Measurements from ENCODE around the gene CDC27.
"Not testable (repeated sequence)": the region's sequence is repeated elsewhere in the genome, so short reads cannot be mapped to it uniquely, and the experiment has no call there.

The CDC27 gene

DNA sequence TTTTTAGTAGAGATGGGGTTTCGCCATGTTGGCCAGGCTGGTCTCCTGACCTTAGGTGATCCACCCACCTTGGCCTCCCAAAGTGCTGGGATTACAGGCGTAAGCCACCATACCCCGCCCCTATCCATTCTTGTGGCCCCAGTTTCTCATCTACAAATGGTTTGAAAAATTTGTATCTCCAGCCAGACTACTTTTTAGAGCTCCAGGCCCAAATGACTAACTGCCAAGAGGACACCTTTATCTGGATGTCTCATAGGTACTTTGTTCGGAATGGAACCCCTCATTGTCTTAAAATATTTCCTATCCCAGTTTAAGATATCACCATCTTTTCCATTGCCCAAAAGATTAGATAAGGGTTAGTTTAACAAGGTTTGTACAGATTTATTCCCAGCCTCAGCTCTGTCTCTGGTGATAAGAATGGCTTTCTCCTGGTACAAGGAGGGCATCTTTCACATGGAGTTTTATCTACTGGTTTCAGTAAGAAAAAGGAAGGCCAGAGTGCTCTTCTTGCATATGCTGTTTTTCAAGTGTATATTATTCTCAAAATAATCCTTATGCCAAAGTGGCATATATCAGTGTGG lies 4.9 kb upstream of the CDC27 start:
- Histone ChIP-seq H3K4me3 (ENCODE audit: extremely low read depth, insufficient read depth, low read length, poor library complexity, severe bottlenecking) (no peak overlapping the region), H3K27ac (ENCODE audit: low read depth, low read length, severe bottlenecking) (no peak overlapping the region), H3K4me1 (ENCODE audit: control insufficient read depth, insufficient read depth, low read length, poor library complexity, severe bottlenecking) (peaks cover 10% of the 10 kb centered on the region), H3K9me3 (ENCODE audit: control insufficient read depth, low read length) (no peaks in the 10 kb centered on the region), H3K36me3 (ENCODE audit: control insufficient read depth, insufficient read depth, low read length) (no peaks in the 10 kb centered on the region)
- 97 to 100% methylated on average over 3 of the region's 4 CpGs for WGBS, 2 experiments (ENCODE audit: insufficient coverage in 2 of 2)

DNA sequence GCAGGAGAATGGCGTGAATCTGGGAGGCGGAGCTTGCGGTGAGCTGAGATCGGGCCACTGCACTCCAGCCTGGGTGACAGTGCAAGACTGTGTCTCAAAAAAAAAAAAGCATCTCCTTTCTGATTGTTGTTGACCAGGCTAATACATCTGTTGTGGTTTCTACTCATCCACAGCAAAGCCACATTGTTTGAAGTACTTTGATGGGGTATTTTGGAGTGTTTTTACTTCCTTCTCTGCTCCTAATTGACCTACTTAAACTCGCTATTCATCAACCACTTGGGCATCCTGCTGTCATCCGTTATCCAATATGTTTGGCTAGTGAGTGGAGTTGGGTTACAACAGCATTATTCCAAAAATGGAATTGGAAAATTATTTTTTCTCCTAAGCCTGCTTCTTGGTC lies 3.5 kb upstream of the CDC27 start:
- H3K36me3 ChIP-seq (ENCODE audit: control insufficient read depth, insufficient read depth, low read length), result no peaks in the 10 kb centered on the region
- H3K9me3 ChIP-seq (ENCODE audit: control insufficient read depth, low read length), result no peaks in the 10 kb centered on the region
- 94 to 96% methylated on average over 4 of the region's 6 CpGs for WGBS, 2 experiments (ENCODE audit: insufficient coverage in 2 of 2)
- H3K27ac ChIP-seq (ENCODE audit: low read depth, low read length, severe bottlenecking), result no peak overlapping the region
- H3K4me3 ChIP-seq (ENCODE audit: extremely low read depth, insufficient read depth, low read length, poor library complexity, severe bottlenecking), result no peak overlapping the region
- H3K4me1 ChIP-seq (ENCODE audit: control insufficient read depth, insufficient read depth, low read length, poor library complexity, severe bottlenecking), result peaks cover 6% of the 10 kb centered on the region

DNA sequence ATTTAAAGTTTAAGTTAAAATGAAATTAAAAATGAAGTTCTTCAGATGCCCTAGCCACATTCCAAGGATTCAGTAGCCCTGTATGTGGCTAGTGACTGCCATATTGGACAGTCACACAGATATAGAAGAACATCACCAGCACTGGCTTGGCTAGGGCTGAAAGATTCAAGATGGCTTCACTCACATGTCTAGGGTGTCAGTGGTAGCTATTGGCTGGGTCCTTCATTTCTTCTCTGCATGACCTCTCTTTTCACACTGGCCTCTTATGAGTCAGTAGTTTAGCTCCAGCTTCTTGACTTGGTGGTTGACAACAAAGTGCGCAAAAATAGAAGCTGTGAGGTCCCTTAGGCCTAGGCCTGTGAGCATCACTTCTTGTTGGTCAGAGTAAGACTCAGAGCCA lies 1.7 kb upstream of the CDC27 start:
- Histone ChIP-seq H3K4me1 (ENCODE audit: control insufficient read depth, insufficient read depth, low read length, poor library complexity, severe bottlenecking) (peaks cover 6% of the 10 kb centered on the region), H3K36me3 (ENCODE audit: control insufficient read depth, insufficient read depth, low read length) (no peaks in the 10 kb centered on the region), H3K4me3 (ENCODE audit: extremely low read depth, insufficient read depth, low read length, poor library complexity, severe bottlenecking) (no peak overlapping the region), H3K9me3 (ENCODE audit: control insufficient read depth, low read length) (no peaks in the 10 kb centered on the region), H3K27ac (ENCODE audit: low read depth, low read length, severe bottlenecking) (no peak overlapping the region)
- 100% methylated on average over 1 of the region's 1 CpG for WGBS, 2 experiments (ENCODE audit: insufficient coverage in 2 of 2)

DNA sequence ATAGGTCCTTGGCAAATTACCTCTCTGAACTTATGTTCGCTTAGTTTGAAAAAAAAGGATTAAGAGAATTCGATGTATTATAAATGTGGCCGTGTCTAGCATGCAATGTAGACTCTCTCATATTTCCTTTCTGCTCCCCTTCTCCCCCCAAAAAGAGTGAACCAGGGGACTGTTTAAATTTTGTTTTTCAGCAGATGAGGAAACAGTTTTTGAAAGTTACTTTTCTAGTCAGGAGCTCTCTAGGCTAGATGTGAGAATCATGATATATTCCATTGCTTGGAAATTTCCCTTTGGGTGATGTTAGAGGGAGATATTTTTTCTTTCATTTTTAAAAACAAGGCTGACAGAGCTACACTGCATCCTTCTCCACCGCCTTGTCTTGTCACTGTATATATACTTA lies 1.1 kb upstream of the CDC27 start:
- Histone ChIP-seq H3K36me3 (ENCODE audit: control insufficient read depth, insufficient read depth, low read length) (no peaks in the 10 kb centered on the region), H3K4me1 (ENCODE audit: control insufficient read depth, insufficient read depth, low read length, poor library complexity, severe bottlenecking) (peaks cover 6% of the 10 kb centered on the region), H3K4me3 (ENCODE audit: extremely low read depth, insufficient read depth, low read length, poor library complexity, severe bottlenecking) (no peak overlapping the region), H3K9me3 (ENCODE audit: control insufficient read depth, low read length) (no peaks in the 10 kb centered on the region), H3K27ac (ENCODE audit: low read depth, low read length, severe bottlenecking) (no peak overlapping the region)
- no CpG with 5 or more reads among the region's 4 CpGs for WGBS, 2 experiments (ENCODE audit: insufficient coverage in 2 of 2)

DNA sequence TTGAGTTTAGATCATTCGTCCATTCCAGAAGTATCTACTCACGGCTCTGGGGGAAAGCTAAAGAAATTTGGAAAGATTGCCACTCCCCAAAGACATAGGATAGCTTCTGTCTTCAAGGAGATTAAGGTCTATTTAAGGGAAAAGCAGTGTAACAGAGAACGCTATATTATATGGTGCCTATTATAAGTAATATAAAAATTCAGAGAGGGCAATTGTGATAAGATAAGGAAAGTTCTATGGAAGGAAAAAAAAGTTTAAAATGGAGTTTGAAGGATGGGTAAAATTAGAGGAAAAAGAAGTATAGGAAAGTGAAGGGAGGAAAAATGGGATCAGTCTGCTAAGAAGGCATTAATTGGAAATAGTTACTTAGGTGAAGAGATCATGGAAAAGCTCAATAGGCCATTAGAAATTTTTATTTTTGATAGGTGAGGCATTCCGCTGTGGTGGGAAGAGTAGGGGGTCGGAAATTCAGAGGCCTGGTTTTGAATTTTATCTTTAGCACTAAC lies 690 bp upstream of the CDC27 start:
- WGBS, 2 experiments (ENCODE audit: insufficient coverage in 2 of 2), result 100% methylated on average over 2 of the region's 5 CpGs; no CpG with 5 or more reads in 1 of the 2 experiments
- no peaks in the 10 kb centered on the region for H3K36me3 ChIP-seq (ENCODE audit: control insufficient read depth, insufficient read depth, low read length)
- H3K27ac ChIP-seq (ENCODE audit: low read depth, low read length, severe bottlenecking), result peak overlapping the region; percentile 6
- H3K4me3 ChIP-seq (ENCODE audit: extremely low read depth, insufficient read depth, low read length, poor library complexity, severe bottlenecking), result peak overlapping the region; percentile 94
- no peaks in the 10 kb centered on the region for H3K9me3 ChIP-seq (ENCODE audit: control insufficient read depth, low read length)
- peaks cover 6% of the 10 kb centered on the region for H3K4me1 ChIP-seq (ENCODE audit: control insufficient read depth, insufficient read depth, low read length, poor library complexity, severe bottlenecking)

DNA sequence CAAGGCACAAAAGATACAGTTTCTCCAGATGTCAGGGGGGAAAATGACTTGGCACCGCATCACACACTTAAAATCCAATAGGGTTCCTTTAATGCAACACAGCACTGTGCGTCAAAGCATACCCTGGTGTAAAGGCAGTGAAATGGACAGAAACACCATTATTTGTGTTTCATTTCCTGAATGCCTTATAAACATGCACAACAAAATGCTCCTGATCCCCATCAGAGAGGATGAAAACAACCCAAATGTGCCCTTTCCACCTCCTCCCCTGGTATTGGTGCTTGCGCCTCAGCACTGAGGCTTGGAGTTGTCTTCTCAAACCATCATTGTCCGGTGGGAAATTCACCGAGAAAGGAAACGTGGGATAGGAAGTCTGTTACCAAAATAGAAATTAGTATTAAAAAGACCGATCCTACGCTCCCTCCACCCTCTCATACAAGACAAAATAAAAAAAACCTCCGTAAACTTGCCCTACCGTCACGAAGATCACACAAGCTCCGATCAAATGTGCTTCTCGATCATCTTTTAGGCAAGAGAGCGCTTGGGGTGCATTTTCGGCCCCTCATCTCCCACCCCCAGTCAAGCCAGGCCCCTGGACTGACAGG lies 722 bp downstream of the CDC27 start:
- WGBS, 2 experiments (ENCODE audit: insufficient coverage in 2 of 2), result 0 to 3% methylated on average over 10 of the region's 15 CpGs
- Histone ChIP-seq H3K9me3 (ENCODE audit: control insufficient read depth, low read length) (no peaks in the 10 kb centered on the region), H3K4me3 (ENCODE audit: extremely low read depth, insufficient read depth, low read length, poor library complexity, severe bottlenecking) (peak overlapping the region; percentile 94)

DNA sequence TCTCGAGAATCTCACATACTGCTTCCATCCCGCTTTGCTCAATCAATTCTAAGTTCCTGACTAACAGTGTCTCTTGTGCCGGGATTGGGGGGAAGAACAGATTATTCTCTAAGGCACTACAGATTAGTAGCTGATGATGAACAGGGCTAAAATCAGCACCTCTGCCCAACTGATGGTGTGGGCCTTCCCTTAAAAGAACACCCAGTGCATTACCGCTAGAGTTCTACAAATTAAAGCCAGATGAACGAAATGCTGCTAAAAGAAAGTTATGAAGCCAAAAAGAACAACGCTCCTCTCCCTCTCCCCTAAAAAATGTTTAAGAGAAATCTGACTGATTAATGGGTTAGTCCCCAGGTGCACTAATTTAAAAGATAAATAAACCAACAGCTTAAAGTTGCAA lies 4.4 kb downstream of the CDC27 start:
- Histone ChIP-seq H3K4me3 (ENCODE audit: extremely low read depth, insufficient read depth, low read length, poor library complexity, severe bottlenecking) (no peak overlapping the region), H3K4me1 (ENCODE audit: control insufficient read depth, insufficient read depth, low read length, poor library complexity, severe bottlenecking) (peaks cover 2% of the 10 kb centered on the region), H3K9me3 (ENCODE audit: control insufficient read depth, low read length) (no peaks in the 10 kb centered on the region), H3K27ac (ENCODE audit: low read depth, low read length, severe bottlenecking) (no peak overlapping the region), H3K36me3 (ENCODE audit: control insufficient read depth, insufficient read depth, low read length) (peaks cover 14% of the 10 kb centered on the region)
- 90 to 100% methylated on average over 1 to 3 of the region's 6 CpGs for WGBS, 2 experiments (ENCODE audit: insufficient coverage in 2 of 2)

More for the DNA sequence above, 722 bp downstream of the CDC27 start:
- Histone ChIP-seq H3K36me3 (ENCODE audit: control insufficient read depth, insufficient read depth, low read length) (no peaks in the 10 kb centered on the region), H3K27ac (ENCODE audit: low read depth, low read length, severe bottlenecking) (peak overlapping the region; percentile 95), H3K4me1 (ENCODE audit: control insufficient read depth, insufficient read depth, low read length, poor library complexity, severe bottlenecking) (peaks cover 6% of the 10 kb centered on the region)

DNA sequence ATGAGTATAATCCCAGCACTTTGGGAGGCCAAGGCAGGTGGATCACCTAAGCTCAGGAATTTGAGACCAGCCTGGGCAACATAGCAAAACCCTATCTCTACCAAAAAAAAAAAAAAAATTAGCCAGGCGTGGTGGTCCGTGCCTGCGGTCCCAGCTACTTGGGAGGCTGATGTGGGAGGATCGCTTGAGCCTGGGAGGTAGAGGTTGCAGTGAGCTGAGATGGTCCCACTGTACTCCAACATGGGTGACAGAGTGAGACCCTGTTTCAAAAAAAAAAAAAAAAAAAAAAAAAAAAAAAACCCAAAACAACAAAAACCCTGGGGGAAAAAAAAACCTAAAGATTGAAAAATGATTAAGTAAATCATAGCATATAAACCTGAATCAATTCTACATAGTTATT lies 8.1 kb downstream of the CDC27 start:
- peaks cover 42% of the 10 kb centered on the region for H3K36me3 ChIP-seq (ENCODE audit: control insufficient read depth, insufficient read depth, low read length)
- H3K4me1 ChIP-seq (ENCODE audit: control insufficient read depth, insufficient read depth, low read length, poor library complexity, severe bottlenecking); H3K4me3 ChIP-seq (ENCODE audit: extremely low read depth, insufficient read depth, low read length, poor library complexity, severe bottlenecking); H3K27ac ChIP-seq (ENCODE audit: low read depth, low read length, severe bottlenecking); H3K9me3 ChIP-seq (ENCODE audit: control insufficient read depth, low read length): not testable (repeated sequence)
- no CpG with 5 or more reads among the region's 4 CpGs for WGBS, 2 experiments (ENCODE audit: insufficient coverage in 2 of 2)

DNA sequence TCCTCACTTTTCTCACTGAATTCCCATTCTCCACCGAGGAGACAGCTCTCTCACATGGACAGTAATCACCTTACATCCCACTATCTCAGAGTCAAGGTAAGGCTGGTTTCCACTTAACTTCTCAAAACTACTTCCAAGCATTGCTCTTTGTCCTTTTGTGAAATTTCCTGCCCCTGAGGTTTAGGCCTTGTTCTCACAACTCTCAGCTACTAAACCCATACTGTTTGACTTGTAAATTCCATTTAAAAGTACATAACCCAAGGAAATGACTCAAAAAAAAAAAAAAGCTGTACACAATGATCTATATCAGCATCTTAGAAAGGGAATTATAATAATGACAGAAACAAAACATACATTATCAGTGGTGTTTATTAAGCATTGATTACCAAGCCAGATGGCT lies 8.8 kb downstream of the CDC27 start:
- H3K4me1 ChIP-seq (ENCODE audit: control insufficient read depth, insufficient read depth, low read length, poor library complexity, severe bottlenecking), result no peaks in the 10 kb centered on the region
- no peak overlapping the region for H3K4me3 ChIP-seq (ENCODE audit: extremely low read depth, insufficient read depth, low read length, poor library complexity, severe bottlenecking)
- peaks cover 49% of the 10 kb centered on the region for H3K36me3 ChIP-seq (ENCODE audit: control insufficient read depth, insufficient read depth, low read length)
- no peaks in the 10 kb centered on the region for H3K9me3 ChIP-seq (ENCODE audit: control insufficient read depth, low read length)
- 63 to 90% methylated on average over 1 of the region's 1 CpG for WGBS, 2 experiments (ENCODE audit: insufficient coverage in 2 of 2)
- no peak overlapping the region for H3K27ac ChIP-seq (ENCODE audit: low read depth, low read length, severe bottlenecking)

DNA sequence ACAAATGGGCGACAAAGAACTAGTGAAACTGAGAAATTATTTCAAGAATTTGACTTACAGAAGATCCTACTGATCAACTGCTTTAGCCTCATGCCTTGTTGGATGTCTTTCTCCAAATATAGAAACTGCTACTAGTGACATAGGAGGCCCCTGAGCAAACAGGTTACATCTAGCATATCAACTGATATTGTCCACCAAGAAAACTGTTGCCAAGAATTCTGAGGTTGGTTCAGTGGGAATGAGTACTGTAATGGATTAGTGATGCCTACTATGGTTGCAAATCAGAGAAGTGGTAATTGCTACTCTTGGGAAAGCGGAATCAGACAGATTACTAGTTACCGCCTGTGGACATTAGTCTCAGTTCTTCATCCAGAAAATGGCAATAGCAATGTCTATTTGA lies 10.0 kb downstream of the CDC27 start:
- H3K9me3 ChIP-seq (ENCODE audit: control insufficient read depth, low read length), result no peaks in the 10 kb centered on the region
- H3K27ac ChIP-seq (ENCODE audit: low read depth, low read length, severe bottlenecking), result no peak overlapping the region
- peaks cover 58% of the 10 kb centered on the region for H3K36me3 ChIP-seq (ENCODE audit: control insufficient read depth, insufficient read depth, low read length)
- H3K4me3 ChIP-seq (ENCODE audit: extremely low read depth, insufficient read depth, low read length, poor library complexity, severe bottlenecking), result no peak overlapping the region
- WGBS, 2 experiments (ENCODE audit: insufficient coverage in 2 of 2), result 93 to 100% methylated on average over 1 to 2 of the region's 3 CpGs
- H3K4me1 ChIP-seq (ENCODE audit: control insufficient read depth, insufficient read depth, low read length, poor library complexity, severe bottlenecking), result no peaks in the 10 kb centered on the region

DNA sequence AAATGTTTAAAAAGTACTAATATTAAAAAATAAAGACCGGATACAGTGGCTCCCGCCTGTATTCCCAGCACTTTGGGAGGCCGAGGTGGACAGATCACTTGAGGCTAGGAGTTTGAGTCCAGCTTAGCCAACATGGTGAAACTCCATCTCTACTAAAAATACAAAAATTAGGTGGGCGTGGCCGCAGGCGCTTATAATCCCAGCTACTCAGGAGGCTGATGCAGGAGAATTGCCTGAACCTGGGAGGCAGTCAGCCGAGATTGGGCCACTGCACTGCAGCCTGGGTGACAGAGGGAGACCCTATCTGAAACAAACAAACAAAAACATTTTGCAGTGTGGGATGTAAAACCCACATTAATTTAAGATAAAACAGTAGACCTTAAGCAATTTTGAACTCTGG lies 11.8 kb downstream of the CDC27 start:
- Histone ChIP-seq H3K4me3 (ENCODE audit: extremely low read depth, insufficient read depth, low read length, poor library complexity, severe bottlenecking) (no peak overlapping the region), H3K9me3 (ENCODE audit: control insufficient read depth, low read length) (no peaks in the 10 kb centered on the region), H3K36me3 (ENCODE audit: control insufficient read depth, insufficient read depth, low read length) (peaks cover 70% of the 10 kb centered on the region), H3K4me1 (ENCODE audit: control insufficient read depth, insufficient read depth, low read length, poor library complexity, severe bottlenecking) (no peaks in the 10 kb centered on the region), H3K27ac (ENCODE audit: low read depth, low read length, severe bottlenecking) (no peak overlapping the region)
- WGBS, 2 experiments (ENCODE audit: insufficient coverage in 2 of 2), result 85 to 96% methylated on average over 4 to 7 of the region's 7 CpGs
